GM12874 (cell line): ENCODE results near the gene CD164L2.

Source experiments
- TF ChIP-seq, protein P1 (sequence below): IDR thresholded peaks from 2 replicates; pipeline ENCODE4 v1.5.1; 2011; ENCODE audit warnings: low read depth, mild to moderate bottlenecking, control low read depth, low read length, moderate library complexity; ENCODE audit not compliant: insufficient read depth

CD164L2 gene

GRCh38 chr1:27402349-27402754 lies 19.2 kb upstream of the CD164L2 start:
- TF ChIP-seq, protein P1, sequence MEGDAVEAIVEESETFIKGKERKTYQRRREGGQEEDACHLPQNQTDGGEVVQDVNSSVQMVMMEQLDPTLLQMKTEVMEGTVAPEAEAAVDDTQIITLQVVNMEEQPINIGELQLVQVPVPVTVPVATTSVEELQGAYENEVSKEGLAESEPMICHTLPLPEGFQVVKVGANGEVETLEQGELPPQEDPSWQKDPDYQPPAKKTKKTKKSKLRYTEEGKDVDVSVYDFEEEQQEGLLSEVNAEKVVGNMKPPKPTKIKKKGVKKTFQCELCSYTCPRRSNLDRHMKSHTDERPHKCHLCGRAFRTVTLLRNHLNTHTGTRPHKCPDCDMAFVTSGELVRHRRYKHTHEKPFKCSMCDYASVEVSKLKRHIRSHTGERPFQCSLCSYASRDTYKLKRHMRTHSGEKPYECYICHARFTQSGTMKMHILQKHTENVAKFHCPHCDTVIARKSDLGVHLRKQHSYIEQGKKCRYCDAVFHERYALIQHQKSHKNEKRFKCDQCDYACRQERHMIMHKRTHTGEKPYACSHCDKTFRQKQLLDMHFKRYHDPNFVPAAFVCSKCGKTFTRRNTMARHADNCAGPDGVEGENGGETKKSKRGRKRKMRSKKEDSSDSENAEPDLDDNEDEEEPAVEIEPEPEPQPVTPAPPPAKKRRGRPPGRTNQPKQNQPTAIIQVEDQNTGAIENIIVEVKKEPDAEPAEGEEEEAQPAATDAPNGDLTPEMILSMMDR: peak; percentile 58

- TF ChIP-seq, protein P1: no peak
These were observed 17.8 kb upstream of the CD164L2 start for GRCh38 chr1:27400963-27401341.

- TF ChIP-seq, protein P1: no peak
These were observed 17.2 kb upstream of the CD164L2 start for GRCh38 chr1:27400082-27400962.

DNA sequence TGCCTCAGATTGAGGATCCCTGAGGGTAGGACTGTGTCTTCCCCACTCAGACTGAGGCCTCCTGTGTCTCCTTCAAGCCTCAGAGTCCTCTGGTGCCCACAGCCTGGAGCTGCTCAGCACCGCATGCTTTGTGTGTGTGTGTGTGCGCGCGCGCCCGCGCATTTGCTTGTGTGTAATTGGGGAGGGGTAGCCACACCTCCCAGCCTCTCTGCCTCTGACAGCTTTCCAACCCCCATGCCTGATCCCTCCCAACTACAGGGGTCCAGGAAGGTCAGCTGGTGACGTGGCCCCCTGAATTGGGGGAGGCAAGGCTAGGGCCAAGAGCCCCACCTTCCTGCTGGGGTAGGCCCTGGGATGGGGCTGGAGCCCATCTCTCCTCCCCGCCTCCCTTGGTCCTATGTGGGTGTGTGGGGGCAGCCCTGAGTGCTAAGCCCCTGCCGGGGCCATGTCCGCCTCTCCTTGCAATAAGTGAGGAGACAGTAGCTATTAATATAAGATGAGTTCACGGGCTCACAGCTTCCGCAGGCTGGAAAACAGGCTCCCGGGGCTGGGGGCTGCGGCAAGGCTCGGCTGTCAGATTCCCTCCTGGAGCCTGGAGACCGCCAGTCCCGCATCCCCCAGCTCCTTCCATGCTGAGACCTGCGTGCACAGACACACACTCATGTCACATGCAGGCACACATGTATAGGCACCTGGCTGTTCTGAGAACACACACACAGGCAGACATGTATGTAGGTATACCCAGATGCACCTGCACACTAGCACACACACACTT lies 16.3 kb upstream of the CD164L2 start:
- TF ChIP-seq, protein P1: no peak

GRCh38 chr1:27398405-27399149 lies 15.4 kb upstream of the CD164L2 start:
- TF ChIP-seq, protein P1: no peak

DNA sequence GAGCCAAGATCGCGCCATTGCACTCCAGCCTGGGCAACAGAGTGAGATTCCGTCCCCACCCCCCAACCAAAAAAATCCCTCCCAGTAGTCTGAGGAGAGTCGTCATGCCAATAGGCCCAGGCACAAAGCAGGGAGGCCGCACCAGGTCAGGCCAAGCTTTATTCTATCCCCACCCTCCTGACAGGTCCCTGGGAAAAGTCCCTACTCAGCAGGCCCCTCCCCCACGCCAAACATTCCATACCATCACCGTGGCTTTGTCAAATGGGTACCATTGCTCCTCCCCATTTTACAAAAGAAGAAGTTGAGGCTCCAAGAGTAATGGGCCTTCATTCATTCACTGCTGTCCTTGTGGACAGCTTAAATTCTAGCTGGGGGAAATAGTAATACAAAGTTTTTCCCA lies 14.6 kb upstream of the CD164L2 start:
- TF ChIP-seq, protein P1: no peak

DNA sequence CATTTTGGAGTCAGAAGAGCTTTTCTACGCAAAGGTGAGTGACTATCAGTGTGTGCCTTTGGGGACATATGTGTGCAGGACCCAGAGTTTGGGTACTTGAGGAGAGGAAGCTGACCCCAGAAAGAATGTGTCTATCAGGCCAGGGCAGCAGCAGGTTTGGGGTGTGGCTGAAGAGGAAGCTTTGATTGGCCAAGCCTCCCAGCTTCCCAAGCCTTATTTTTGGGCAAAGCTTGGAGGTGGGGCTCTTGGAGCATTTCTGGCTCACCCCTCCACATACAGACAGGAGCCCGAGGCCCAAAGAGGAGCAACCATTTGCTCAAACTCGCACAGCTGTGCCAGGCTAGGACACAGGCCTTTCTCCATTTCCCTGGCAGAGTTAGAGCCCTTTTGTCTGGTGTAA lies 14.0 kb upstream of the CD164L2 start:
- TF ChIP-seq, protein P1: no peak
